PC-9 (cell line): ENCODE measurements around the gene CHRDL2.

ENCODE experiments used
- EZH2 ChIP-seq: fragments of 200-600 bp; sonication (generic); IDR thresholded peaks from 2 replicates; pipeline ENCODE4 v1.8.0; 2017; ENCODE audit warnings: antibody characterized with exemption, low read depth
- TF ChIP-seq, protein P1 (sequence below): fragments of 200-600 bp; sonication (generic); conservative IDR thresholded peaks from 2 replicates; pipeline ENCODE4 v1.6.1; 2017; ENCODE audit warnings: mixed run types, antibody characterized with exemption, mild to moderate bottlenecking, moderate library complexity

DNA sequence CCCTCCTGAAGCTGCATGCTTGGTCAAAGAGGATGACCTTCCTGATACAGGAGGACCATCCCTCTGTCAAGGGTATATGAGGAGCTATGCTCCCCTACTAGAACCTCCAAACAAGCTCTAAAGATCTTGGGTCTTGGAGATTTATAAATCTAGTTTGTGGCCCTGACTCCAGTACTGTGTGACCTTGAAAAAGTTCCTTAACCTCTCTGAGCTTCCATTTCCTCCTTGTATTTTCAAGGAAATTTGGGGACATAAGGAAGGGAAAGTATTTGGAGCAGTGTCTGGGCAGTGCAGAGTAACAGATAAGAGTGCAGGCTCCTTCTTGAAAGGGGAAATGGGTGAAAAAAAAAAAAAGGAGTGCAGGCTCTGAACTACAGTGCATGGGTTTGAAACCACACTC lies 45.9 kb downstream of the CHRDL2 start:
- TF ChIP-seq, protein P1, sequence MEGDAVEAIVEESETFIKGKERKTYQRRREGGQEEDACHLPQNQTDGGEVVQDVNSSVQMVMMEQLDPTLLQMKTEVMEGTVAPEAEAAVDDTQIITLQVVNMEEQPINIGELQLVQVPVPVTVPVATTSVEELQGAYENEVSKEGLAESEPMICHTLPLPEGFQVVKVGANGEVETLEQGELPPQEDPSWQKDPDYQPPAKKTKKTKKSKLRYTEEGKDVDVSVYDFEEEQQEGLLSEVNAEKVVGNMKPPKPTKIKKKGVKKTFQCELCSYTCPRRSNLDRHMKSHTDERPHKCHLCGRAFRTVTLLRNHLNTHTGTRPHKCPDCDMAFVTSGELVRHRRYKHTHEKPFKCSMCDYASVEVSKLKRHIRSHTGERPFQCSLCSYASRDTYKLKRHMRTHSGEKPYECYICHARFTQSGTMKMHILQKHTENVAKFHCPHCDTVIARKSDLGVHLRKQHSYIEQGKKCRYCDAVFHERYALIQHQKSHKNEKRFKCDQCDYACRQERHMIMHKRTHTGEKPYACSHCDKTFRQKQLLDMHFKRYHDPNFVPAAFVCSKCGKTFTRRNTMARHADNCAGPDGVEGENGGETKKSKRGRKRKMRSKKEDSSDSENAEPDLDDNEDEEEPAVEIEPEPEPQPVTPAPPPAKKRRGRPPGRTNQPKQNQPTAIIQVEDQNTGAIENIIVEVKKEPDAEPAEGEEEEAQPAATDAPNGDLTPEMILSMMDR: no peak
- TF ChIP-seq EZH2: no peak
